GM10847 (cell line): ENCODE measurements around the gene ERFL.
A peak's percentile ranks its signal among the peaks of the same experiment; 100 is the strongest.

Experiments
- POLR2A ChIP-seq: IDR thresholded peaks from 2 replicates; pipeline ENCODE4 v1.6.1; 2011; ENCODE audit not compliant: insufficient read length; ENCODE audit errors: extremely low read depth

Gene ERFL

GRCh38 chr19:41928221-41928683 lies at the start of gene ERFL:
ERFL (minus strand) TSS chr19:41928449; CDS start chr19:41912919, 15,530 bp downstream.
- no peak for TF ChIP-seq POLR2A

DNA sequence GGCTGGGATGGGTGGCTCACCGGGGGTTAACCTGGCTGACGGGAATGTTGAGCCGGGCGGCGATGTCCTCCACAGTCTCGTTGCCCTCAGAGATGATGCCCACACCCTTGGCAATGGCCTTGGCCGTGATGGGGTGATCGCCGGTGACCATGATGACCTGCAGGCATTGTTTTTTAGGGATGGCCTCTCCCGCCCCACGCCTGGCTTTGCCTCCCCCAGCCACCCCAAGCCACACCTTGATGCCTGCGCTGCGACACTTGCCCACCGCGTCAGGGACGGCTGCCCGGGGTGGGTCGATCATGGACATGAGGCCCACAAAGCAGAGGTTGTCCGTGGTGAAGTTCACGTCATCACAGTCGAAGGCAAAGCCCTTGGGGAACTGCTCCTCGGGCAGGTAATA lies 49.7 kb upstream of the ERFL start:
- TF ChIP-seq POLR2A = no peak

GRCh38 chr19:41974652-41975051 lies 46.4 kb upstream of the ERFL start:
- no peak for TF ChIP-seq POLR2A

- no peak for TF ChIP-seq POLR2A
Measured at GRCh38 chr19:41971363-41971762, 43.1 kb upstream of the ERFL start.

DNA sequence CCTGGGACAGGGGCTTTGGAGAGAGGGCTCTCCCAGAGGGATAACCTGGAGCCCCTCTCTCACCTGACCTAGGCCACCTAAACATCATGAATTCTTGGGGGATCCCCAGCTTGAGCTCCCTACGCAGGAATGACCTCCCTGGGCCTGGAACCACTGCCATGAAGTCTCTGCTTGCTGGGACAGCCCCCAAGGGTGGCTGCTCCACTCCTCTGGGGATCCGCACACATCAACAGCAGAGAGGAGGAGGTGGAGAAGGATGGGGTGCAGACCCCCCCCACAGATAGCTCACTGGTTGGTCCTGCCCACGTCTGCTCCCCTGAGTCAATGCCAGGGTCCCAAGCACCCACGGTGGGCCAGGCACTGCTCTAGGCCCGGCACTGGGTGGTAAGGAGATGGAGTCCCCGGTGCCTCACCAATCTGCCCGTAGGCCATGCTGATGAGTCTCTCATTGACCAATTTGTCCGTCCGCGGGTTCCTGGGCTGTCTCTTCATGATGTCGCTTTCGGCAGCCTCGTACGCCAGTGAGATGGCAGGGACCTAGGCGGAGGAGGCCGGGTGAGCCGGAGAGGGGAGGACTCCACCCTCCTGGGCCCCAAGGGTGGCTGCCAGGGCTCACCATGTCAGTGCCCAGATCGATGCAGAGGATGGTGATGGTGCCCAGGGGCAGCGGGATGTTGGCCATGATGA lies 41.7 kb upstream of the ERFL start:
- TF ChIP-seq POLR2A = no peak

- no peak for TF ChIP-seq POLR2A
Measured at GRCh38 chr19:41968751-41969595, 40.7 kb upstream of the ERFL start.

DNA sequence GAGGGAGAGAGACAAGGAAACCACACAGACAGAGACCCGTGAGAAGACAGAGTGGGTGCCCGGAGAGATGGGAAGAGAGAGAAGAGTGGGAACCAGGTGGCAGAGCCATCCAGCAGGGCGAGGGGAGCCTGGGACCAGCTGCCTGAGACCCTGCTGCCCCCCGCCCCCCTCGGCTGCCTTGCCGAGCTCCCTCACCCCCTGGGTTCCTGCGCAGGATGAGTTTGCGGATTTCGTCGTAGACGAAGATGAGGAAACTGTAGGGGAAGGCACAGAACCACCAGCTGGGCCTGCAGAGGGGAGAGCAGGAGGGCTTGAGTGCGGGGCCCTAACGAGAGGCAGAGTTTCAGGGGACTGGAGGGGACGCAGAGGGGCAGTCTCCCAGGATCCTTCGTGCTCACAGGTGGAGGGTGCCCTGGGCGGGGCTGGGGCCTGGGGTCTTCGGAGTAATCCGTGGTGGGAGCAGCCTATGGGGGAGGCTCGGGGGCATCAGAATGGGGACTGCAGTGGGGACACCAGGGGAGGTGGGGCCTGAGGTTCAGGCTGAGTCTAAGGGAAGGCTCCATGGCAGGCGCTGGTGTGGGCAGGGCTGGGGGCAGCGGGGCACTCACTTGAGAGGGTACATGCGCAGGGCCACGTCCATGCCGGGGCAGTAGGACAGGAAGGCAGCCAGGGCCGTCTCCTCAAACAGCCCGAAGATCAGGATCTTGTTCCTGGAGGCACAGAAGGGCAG lies 39.0 kb upstream of the ERFL start:
- TF ChIP-seq POLR2A = no peak

DNA sequence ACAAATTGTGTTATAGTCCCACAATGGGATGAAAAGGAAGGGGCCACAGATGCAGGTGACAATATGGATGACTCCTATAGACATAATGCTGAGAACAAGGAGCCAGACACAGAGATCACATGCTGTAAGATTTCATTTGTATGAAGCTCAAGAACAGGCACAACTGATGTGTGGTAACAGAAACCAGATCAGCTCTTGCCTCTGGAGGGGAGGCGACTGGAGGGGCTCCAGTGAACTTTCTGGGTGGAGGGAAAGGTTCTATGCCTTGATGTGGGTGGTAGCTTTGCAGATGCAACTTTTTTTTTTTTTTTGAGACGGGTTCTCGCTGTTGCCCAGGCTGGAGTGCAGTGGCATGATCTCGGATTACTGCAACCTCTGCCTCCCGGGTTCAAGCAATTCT lies 36.9 kb upstream of the ERFL start:
- TF ChIP-seq POLR2A = no peak

DNA sequence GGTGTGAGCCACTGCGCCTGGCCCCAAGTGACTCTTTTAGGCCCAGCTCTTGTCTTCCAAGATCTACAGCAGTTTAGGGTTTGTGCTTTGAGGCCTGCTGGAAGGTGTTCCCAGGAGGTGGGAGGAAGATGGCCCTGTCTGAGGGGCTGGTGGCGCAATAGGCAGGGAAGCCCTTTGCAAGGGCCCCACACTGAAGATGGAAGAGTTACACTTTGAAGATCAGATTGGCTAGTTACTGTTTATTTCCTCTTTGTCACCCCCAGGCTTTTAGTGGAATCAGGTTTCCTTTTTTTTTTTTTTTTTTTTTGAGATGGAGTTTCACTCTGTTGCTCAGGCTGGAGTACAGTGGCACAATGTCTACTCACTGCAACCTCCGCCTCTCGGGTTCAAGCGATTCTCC lies 32.7 kb upstream of the ERFL start:
- TF ChIP-seq POLR2A = no peak

GRCh38 chr19:41959056-41960053 lies 31.1 kb upstream of the ERFL start, which contains the start of gene RABAC1:
RABAC1 (minus strand) TSS chr19:41959321; CDS start chr19:41959292, 29 bp downstream.
- peak; percentile 44 for TF ChIP-seq POLR2A

- TF ChIP-seq POLR2A = peak; percentile 13
Measured at GRCh38 chr19:41958367-41959055, 30.3 kb upstream of the ERFL start.

- no peak for TF ChIP-seq POLR2A
Measured at GRCh38 chr19:41957838-41958366, 29.7 kb upstream of the ERFL start.

DNA sequence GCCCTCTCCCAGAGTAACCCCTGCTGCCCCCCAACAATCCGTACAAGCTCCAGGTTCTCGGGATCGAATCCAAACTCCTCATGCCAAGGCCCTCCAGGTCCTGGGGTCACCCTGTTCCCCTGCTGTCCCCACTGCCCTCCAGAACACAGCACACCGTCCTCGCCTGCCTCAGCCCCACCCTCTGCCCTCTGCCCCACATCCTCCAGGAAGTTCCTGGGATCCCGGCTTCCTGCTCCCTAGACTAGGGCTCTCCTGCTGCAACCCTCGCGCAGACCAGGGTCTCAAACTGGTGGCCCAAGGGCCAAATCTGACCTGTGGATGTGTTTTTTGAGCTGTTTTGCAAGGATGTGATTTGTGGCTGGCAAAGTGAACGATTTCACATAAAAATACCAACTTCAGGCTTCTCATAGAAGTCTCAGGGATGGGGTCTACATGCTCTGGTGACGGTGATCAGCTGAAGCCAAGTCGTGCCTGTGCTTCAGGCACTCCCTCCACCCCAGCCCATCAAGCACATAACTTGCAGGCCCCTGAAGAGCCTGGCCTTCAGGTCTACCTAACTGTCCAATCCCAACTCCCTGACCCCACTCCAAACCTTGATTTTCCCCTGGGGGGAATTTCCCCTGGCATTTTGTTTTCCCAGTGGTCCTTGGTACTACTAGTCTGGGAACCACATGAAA lies 29.1 kb upstream of the ERFL start:
- no peak for TF ChIP-seq POLR2A

DNA sequence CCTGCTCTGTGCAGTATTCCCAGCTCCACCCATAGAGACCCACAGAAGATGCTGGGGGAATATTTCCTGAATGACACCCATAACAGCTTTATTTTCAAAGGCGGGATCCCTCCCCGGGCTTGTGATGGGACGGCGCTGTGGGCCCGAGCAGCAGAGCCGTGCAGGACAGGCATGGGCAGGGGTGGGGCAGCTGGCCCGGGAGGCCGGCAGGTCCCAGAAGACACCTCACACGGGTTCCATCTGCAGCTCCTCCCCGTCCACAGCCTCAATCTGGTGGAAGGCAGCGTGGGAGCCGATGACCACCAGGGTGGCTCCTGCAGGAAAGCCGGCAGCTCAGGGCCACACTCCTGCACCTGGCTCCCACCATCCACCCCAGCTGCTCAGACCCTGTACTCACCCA lies 28.4 kb upstream of the ERFL start:
- no peak for TF ChIP-seq POLR2A
